ENCODE measurements around the gene PSMB11. TPM values are rescaled to one million over a fixed set of nuclear protein-coding genes. Genes with fewer than 3 reads are reported as not detected.

PSMB11 gene
- total and polyA plus RNA-seq, 10 of the 15 experiments (the other 5 are each of a cell fraction or from before 2014, with no cell fraction given), result not detected

DNA sequence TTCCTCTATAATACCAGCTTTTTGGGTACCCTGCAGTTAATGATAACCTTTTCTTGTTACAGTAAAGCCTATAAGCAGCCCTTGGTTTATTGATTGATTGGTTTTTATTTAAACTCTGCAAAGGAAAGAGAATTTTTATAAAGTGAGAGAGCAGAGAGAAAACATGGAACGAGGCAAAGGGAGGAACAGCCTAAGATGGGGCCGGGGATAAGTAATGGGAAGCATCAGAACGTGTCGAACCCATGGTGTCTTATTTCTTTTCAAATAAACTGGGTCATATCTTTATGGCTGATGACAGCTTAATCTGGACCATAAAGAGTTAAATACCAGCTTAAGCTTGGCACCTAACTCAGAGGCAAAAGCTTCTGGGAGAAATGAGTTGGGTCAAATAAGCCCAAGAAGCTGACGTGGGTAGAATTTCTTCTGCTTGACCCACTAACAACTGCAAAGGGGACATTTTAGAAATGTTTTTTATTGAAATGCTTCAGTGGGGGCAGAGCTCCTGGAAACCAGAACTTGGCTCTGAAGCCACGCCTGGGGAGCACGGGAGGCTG lies 20.0 kb upstream of the PSMB11 start:
- Histone ChIP-seq H4K20me1 (ENCODE audit: control insufficient read depth, insufficient read depth) (no peaks in the 10 kb centered on the region), H2AFZ (ENCODE audit: control insufficient read depth, low read depth, low read length) (no peak overlapping the region), H3K36me3 (ENCODE audit: control insufficient read depth in 2 of 2, insufficient read depth in 2 of 2, low read length in 1 of 2) (peaks cover 5 to 20% of the 10 kb centered on the region in 2 experiments), H3K4me2 (ENCODE audit: control insufficient read depth, insufficient read depth) (no peak overlapping the region), H3K27ac (ENCODE audit: control insufficient read depth, insufficient read depth) (no peak overlapping the region), H3K27me3 (replicated peaks in 1 of 2; ENCODE audit: control insufficient read depth in 2 of 2, insufficient read depth in 2 of 2, low read length in 1 of 2) (no peaks in the 10 kb centered on the region), H3K9me3 (replicated peaks; ENCODE audit: control insufficient read depth, insufficient read depth, low read length) (no peaks in the 10 kb centered on the region), H3K9ac (ENCODE audit: control insufficient read depth, insufficient read depth, low read length) (no peak overlapping the region), H3K4me3 (no peak overlapping the region), H3K79me2 (ENCODE audit: control insufficient read depth, insufficient read depth, low read length) (no peaks in the 10 kb centered on the region), H3K4me1 (ENCODE audit: control insufficient read depth, insufficient read depth, low read length) (no peaks in the 10 kb centered on the region)
- in situ Hi-C loops (cut with MboI) (no loop called here), intact Hi-C loops (cut with micrococcal nuclease; ENCODE audit: unreplicated experiment) (no loop called here)
- ChIA-PET SMC1A (ENCODE audit: uncharacterized antibody, unreplicated experiment) (interaction anchor here (1.1 to 1.6 kb wide), 4 partner anchors 12 to 36 kb away, joined by 3 to 5 read pairs (median 4); partner anchors contain the start of gene CDH24), CTCF (interaction anchor here (5.5 kb wide), 1 partner anchor 26 kb away, joined by 43 read pairs; no protein-coding TSS in a partner anchor), RAD21 (ENCODE audit: unreplicated experiment) (interaction anchor here (0.8 kb wide), 1 partner anchor 15 kb away, joined by 5 read pairs; no protein-coding TSS in a partner anchor), POLR2A (no interaction called here)
- DNase-seq (ENCODE audit: low read depth, low spot score) (no peak), ATAC-seq (no peak), FAIRE-seq (no peak)
- WGBS (ENCODE audit: insufficient coverage, insufficient replicate concordance, low lambda C conversion rate, missing lambda C conversion rate), result 79% methylated on average over 7 of the region's 7 CpGs
- BruUV-seq (replicated peaks), result no TSS peak
- no peak for TF ChIP-seq POLR2AphosphoS5 (IDR thresholded peaks at IDR 0.05; ENCODE audit: low read length)
- no peak for TF ChIP-seq MYB (IDR thresholded peaks at IDR 0.05; ENCODE audit: borderline replicate concordance, low read depth, low read length)
- no peak for TF ChIP-seq TBL1XR1 (IDR thresholded peaks at IDR 0.05; ENCODE audit: low read depth, low read length)
- TF ChIP-seq GATAD2B (conservative IDR thresholded peaks at IDR 0.05; ENCODE audit: low read depth), result no peak
- TF ChIP-seq, protein P1, sequence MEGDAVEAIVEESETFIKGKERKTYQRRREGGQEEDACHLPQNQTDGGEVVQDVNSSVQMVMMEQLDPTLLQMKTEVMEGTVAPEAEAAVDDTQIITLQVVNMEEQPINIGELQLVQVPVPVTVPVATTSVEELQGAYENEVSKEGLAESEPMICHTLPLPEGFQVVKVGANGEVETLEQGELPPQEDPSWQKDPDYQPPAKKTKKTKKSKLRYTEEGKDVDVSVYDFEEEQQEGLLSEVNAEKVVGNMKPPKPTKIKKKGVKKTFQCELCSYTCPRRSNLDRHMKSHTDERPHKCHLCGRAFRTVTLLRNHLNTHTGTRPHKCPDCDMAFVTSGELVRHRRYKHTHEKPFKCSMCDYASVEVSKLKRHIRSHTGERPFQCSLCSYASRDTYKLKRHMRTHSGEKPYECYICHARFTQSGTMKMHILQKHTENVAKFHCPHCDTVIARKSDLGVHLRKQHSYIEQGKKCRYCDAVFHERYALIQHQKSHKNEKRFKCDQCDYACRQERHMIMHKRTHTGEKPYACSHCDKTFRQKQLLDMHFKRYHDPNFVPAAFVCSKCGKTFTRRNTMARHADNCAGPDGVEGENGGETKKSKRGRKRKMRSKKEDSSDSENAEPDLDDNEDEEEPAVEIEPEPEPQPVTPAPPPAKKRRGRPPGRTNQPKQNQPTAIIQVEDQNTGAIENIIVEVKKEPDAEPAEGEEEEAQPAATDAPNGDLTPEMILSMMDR (IDR thresholded peaks at IDR 0.05 in 2 of 3, conservative IDR thresholded peaks at IDR 0.05 in 1 of 3; ENCODE audit: control insufficient read depth in 2 of 3, extremely low read depth in 1 of 3, insufficient read depth in 1 of 3, low read depth in 3 of 3, low read length in 3 of 3), result no peak
- TF ChIP-seq KLF5 (IDR thresholded peaks at IDR 0.05; ENCODE audit: partially characterized antibody), result no peak
- TF ChIP-seq ZBED1 (IDR thresholded peaks at IDR 0.05; ENCODE audit: borderline replicate concordance), result no peak
- TF ChIP-seq, protein P2, sequence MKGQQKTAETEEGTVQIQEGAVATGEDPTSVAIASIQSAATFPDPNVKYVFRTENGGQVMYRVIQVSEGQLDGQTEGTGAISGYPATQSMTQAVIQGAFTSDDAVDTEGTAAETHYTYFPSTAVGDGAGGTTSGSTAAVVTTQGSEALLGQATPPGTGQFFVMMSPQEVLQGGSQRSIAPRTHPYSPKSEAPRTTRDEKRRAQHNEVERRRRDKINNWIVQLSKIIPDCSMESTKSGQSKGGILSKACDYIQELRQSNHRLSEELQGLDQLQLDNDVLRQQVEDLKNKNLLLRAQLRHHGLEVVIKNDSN (IDR thresholded peaks at IDR 0.05; ENCODE audit: borderline replicate concordance, extremely low read length, insufficient read depth, low read depth, low read length), result no peak
- TF ChIP-seq SMARCA5 (IDR thresholded peaks at IDR 0.05), result no peak
- no peak for TF ChIP-seq ZNF217 (IDR thresholded peaks at IDR 0.05)
- no peak for TF ChIP-seq RUNX3 (IDR thresholded peaks at IDR 0.05; ENCODE audit: low read length)
- TF ChIP-seq EED (IDR thresholded peaks at IDR 0.05; ENCODE audit: low read depth), result no peak
- TF ChIP-seq STAT1 (conservative IDR thresholded peaks at IDR 0.05), result no peak
- TF ChIP-seq SUZ12 (IDR thresholded peaks at IDR 0.05; ENCODE audit: unreplicated experiment), result no peak
- no peak for TF ChIP-seq RCOR1 (conservative IDR thresholded peaks at IDR 0.05; ENCODE audit: low read depth, low read length)
